Progenitor cell of endocrine pancreas (in vitro differentiated cells): ENCODE results near the gene STK32A. TPM values are rescaled to one million over a fixed set of nuclear protein-coding genes. Genes with fewer than 3 reads are reported as not detected.
A peak's percentile ranks its signal among the peaks of the same experiment; 100 is the strongest.

Source experiments
- DNase-seq: peaks from one replicate; pipeline ENCODE4 v3.0.0; 2021; ENCODE audit warnings: low spot score; ENCODE audit not compliant: unreplicated experiment
- H3K27ac Mint-ChIP-seq: 2 replicates; pipeline ENCODE4 v1.8.0; 2021; ENCODE audit warnings: mild to moderate bottlenecking, moderate library complexity, mixed read lengths
- H3K27me3 Mint-ChIP-seq: 2 replicates; pipeline ENCODE4 v1.8.0; 2021; ENCODE audit warnings: mixed read lengths
- H3K36me3 Mint-ChIP-seq: 2 replicates; pipeline ENCODE4 v1.8.0; 2022; ENCODE audit warnings: mixed read lengths; ENCODE audit not compliant: insufficient read depth
- H3K4me1 Mint-ChIP-seq: 2 replicates; pipeline ENCODE4 v1.8.0; 2021; ENCODE audit warnings: low read depth, mixed read lengths
- H3K4me3 Mint-ChIP-seq: 2 replicates; pipeline ENCODE4 v1.8.0; 2021; ENCODE audit warnings: low read depth, mild to moderate bottlenecking, moderate library complexity, mixed read lengths
- H3K9me3 Mint-ChIP-seq: 2 replicates; pipeline ENCODE4 v1.8.0; 2021; ENCODE audit warnings: low read depth, mixed read lengths
- total RNA-seq: library from RNA; stranded (reverse); gene quantifications from 2 replicates; pipeline ENCODE4 v1.2.1, GENCODE V29; 2021
- TF ChIP-seq, protein P1 (sequence below): fragments of 200-600 bp; sonication (generic); IDR thresholded peaks from one replicate; pipeline ENCODE4 v1.5.0; 2021; ENCODE audit warnings: antibody characterized with exemption, mild to moderate bottlenecking; ENCODE audit not compliant: unreplicated experiment

STK32A gene
- total RNA-seq, 1 donor from 2014 or later, result 1.3 TPM

GRCh38 chr5:147193123-147193522 is 41.7 kb upstream of the STK32A start:
- no peak for DNase-seq
- Mint-ChIP-seq H3K9me3 (peaks cover 6% of the 10 kb centered on the region), H3K36me3 (no peaks in the 10 kb centered on the region), H3K27ac (no peak overlapping the region), H3K4me1 (peaks cover 9% of the 10 kb centered on the region), H3K4me3 (no peak overlapping the region), H3K27me3 (no peaks in the 10 kb centered on the region)
- TF ChIP-seq, protein P1, sequence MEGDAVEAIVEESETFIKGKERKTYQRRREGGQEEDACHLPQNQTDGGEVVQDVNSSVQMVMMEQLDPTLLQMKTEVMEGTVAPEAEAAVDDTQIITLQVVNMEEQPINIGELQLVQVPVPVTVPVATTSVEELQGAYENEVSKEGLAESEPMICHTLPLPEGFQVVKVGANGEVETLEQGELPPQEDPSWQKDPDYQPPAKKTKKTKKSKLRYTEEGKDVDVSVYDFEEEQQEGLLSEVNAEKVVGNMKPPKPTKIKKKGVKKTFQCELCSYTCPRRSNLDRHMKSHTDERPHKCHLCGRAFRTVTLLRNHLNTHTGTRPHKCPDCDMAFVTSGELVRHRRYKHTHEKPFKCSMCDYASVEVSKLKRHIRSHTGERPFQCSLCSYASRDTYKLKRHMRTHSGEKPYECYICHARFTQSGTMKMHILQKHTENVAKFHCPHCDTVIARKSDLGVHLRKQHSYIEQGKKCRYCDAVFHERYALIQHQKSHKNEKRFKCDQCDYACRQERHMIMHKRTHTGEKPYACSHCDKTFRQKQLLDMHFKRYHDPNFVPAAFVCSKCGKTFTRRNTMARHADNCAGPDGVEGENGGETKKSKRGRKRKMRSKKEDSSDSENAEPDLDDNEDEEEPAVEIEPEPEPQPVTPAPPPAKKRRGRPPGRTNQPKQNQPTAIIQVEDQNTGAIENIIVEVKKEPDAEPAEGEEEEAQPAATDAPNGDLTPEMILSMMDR, result no peak

DNA sequence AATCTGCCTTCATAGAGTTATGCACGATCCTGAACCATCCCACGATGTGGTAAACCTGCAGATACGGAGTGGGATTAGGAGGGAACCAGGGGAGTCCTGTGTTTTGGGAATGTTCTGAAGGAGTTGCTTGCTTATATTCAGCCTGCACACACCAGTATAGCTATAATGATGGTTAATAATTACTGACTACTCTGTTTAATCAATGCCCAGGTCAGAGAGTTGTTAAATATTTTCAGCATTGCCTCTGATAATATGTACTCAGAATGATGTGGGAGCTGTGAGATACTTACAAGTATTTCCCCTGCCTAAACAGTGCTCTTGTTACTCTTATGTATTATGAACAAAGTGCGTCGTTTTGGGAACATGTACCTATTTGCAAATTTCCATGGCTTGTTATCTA is 34.8 kb upstream of the STK32A start:
- Mint-ChIP-seq H3K27ac (peak overlapping the region; percentile 7), H3K4me3 (peak overlapping the region; percentile 6), H3K9me3 (peaks cover 9% of the 10 kb centered on the region), H3K4me1 (peaks cover 16% of the 10 kb centered on the region), H3K27me3 (no peaks in the 10 kb centered on the region), H3K36me3 (no peaks in the 10 kb centered on the region)
- DNase-seq, result no peak
- TF ChIP-seq, protein P1, result no peak

DNA sequence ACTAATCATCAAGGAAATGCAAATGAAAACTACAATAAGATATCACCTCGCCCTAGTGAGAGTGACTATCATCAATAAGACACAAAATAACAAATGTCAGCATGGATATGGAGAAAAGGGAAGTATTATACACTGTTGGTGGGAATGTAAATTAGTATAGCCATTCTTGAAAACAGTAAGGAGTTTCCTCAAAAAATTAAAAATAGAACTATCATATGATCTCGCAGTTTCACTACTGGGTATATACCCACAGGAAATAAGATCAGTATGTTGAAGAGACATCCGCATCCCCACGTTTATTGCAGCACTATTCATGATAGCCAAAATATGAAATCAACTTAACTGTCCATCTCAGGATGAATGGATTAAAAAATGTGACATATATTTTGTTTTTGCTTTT is 31.6 kb upstream of the STK32A start:
- TF ChIP-seq, protein P1, result no peak
- Mint-ChIP-seq H3K4me1 (peaks cover 16% of the 10 kb centered on the region), H3K36me3 (no peaks in the 10 kb centered on the region), H3K9me3 (peaks cover 3% of the 10 kb centered on the region), H3K27me3 (no peaks in the 10 kb centered on the region), H3K4me3 (no peak overlapping the region), H3K27ac (no peak overlapping the region)
- DNase-seq, result no peak

DNA sequence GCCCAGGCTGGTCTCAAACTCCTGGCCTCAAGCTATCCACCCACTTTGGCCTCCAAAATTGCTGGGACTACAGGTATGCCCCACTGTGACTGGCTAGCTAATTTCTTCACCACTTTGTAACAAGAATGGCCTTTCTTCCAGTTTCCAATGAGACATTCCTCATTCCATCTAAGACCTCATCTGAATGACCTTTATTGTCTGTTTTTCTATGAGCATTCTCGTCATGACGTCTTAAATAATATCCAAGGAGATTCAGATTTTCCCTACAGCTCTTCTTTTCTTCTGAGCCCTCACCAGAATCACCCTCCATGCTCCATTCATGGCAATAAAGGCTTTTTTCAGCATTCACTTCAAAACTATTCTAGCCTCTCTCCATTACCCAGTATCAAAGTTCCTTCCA is 30.2 kb upstream of the STK32A start:
- TF ChIP-seq, protein P1, result no peak
- H3K27me3 Mint-ChIP-seq, result no peaks in the 10 kb centered on the region
- H3K4me1 Mint-ChIP-seq, result peaks cover 13% of the 10 kb centered on the region
- H3K36me3 Mint-ChIP-seq, result no peaks in the 10 kb centered on the region
- DNase-seq, result no peak
- no peak overlapping the region for H3K27ac Mint-ChIP-seq
- H3K9me3 Mint-ChIP-seq, result peaks cover 3% of the 10 kb centered on the region
- no peak overlapping the region for H3K4me3 Mint-ChIP-seq

DNA sequence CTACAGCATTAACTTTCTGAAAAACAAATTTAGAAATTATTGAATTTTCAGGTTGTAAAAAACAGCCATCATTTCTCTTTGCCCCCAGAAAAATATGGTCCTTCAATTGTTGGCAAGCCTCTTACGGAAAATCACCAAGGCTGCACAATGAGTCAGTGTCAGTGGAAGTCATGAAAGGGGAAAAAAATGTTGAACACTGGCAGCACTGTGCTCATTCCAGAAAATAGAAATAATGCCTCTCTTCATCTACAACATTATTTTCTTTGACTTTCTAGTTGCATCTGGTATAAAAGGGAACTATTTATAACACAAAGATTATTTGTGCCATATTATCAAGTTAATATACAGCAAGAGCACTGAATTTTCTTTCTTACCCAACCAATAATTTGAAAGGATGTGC is 26.7 kb upstream of the STK32A start:
- no peak overlapping the region for H3K4me3 Mint-ChIP-seq
- no peak for DNase-seq
- no peak overlapping the region for H3K27ac Mint-ChIP-seq
- no peaks in the 10 kb centered on the region for H3K27me3 Mint-ChIP-seq
- no peaks in the 10 kb centered on the region for H3K4me1 Mint-ChIP-seq
- TF ChIP-seq, protein P1, result no peak
- peaks cover 3% of the 10 kb centered on the region for H3K9me3 Mint-ChIP-seq
- no peaks in the 10 kb centered on the region for H3K36me3 Mint-ChIP-seq
